Panc1 (cell line): ENCODE results near the gene TNFAIP8L3.

Source experiments
- POLR2AphosphoS5 ChIP-seq: IDR thresholded peaks from 2 replicates; pipeline ENCODE4 v1.6.1; 2012; ENCODE audit warnings: mild to moderate bottlenecking, low read depth, low read length, moderate library complexity
- SIN3A ChIP-seq: IDR thresholded peaks from 2 replicates; pipeline ENCODE4 v1.6.1; 2012; ENCODE audit warnings: low read depth, mild to moderate bottlenecking, low read length, moderate library complexity, borderline replicate concordance; ENCODE audit not compliant: insufficient read depth
- TCF7L2 ChIP-seq: IDR thresholded peaks from 2 replicates; pipeline ENCODE4 v1.6.1; 2011; ENCODE audit warnings: mild to moderate bottlenecking, low read depth, low read length, inconsistent platforms
- TF ChIP-seq, protein P1 (sequence below): fragments of 450-650 bp; IDR thresholded peaks from 2 replicates; pipeline ENCODE4 v1.5.1; 2017; ENCODE audit warnings: mild to moderate bottlenecking
- TF ChIP-seq, protein P2 (sequence below), 2 experiments: IDR thresholded peaks; 2 replicates each; pipeline ENCODE4 v1.6.1; 2011 to 2012; ENCODE audit warnings: low read depth in 2 of 2, control low read depth in 1 of 2, low read length in 1 of 2, mild to moderate bottlenecking in 1 of 2, moderate library complexity in 1 of 2; ENCODE audit not compliant: insufficient read depth in 1 of 2

DNA sequence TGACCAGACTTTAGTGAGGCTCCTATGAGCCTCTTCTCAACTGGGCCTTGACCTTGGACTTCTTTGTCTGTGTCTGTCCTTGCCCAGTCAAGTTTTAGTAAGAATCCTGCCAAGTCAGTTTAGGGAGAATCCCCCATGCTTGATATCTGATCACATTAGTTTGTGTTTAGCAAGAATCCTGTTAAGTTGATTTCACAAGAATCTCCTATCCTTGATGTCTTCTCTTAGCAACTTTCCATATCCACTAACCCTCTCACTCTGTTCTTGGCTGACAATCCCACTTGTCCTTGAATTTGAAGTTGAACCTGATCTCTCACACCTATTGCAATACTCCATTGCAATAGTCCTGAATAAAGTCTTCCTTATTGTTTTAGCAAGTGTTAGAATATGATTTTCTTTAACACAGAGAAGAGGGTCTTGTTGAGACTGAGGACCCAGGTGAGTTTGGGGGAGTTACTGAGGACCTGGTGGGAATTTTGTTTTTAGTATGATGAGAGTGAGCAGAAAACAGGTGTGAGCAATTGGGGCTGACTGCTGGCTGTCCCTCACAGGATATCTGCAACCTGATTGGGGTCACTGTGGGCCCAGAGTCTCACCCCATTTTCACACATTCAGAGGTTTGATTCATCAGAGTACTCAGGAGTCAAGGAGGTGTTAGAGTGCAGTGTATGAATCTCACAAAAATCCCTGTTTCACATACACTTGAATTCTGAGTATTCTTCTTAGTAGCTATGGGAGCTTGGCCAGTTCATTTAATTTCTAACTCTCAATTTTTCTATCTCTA is 39.9 kb upstream of the TNFAIP8L3 start:
- TF ChIP-seq, protein P1, sequence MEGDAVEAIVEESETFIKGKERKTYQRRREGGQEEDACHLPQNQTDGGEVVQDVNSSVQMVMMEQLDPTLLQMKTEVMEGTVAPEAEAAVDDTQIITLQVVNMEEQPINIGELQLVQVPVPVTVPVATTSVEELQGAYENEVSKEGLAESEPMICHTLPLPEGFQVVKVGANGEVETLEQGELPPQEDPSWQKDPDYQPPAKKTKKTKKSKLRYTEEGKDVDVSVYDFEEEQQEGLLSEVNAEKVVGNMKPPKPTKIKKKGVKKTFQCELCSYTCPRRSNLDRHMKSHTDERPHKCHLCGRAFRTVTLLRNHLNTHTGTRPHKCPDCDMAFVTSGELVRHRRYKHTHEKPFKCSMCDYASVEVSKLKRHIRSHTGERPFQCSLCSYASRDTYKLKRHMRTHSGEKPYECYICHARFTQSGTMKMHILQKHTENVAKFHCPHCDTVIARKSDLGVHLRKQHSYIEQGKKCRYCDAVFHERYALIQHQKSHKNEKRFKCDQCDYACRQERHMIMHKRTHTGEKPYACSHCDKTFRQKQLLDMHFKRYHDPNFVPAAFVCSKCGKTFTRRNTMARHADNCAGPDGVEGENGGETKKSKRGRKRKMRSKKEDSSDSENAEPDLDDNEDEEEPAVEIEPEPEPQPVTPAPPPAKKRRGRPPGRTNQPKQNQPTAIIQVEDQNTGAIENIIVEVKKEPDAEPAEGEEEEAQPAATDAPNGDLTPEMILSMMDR = no peak
- TF ChIP-seq POLR2AphosphoS5 (no peak), SIN3A (no peak), TCF7L2 (no peak)
- TF ChIP-seq, protein P2, sequence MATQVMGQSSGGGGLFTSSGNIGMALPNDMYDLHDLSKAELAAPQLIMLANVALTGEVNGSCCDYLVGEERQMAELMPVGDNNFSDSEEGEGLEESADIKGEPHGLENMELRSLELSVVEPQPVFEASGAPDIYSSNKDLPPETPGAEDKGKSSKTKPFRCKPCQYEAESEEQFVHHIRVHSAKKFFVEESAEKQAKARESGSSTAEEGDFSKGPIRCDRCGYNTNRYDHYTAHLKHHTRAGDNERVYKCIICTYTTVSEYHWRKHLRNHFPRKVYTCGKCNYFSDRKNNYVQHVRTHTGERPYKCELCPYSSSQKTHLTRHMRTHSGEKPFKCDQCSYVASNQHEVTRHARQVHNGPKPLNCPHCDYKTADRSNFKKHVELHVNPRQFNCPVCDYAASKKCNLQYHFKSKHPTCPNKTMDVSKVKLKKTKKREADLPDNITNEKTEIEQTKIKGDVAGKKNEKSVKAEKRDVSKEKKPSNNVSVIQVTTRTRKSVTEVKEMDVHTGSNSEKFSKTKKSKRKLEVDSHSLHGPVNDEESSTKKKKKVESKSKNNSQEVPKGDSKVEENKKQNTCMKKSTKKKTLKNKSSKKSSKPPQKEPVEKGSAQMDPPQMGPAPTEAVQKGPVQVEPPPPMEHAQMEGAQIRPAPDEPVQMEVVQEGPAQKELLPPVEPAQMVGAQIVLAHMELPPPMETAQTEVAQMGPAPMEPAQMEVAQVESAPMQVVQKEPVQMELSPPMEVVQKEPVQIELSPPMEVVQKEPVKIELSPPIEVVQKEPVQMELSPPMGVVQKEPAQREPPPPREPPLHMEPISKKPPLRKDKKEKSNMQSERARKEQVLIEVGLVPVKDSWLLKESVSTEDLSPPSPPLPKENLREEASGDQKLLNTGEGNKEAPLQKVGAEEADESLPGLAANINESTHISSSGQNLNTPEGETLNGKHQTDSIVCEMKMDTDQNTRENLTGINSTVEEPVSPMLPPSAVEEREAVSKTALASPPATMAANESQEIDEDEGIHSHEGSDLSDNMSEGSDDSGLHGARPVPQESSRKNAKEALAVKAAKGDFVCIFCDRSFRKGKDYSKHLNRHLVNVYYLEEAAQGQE (IDR thresholded peaks at IDR 0.05; ENCODE audit: insufficient read depth in 1 of 2, low read depth in 2 of 2, low read length in 1 of 2) = no peak
